Measurements from ENCODE around the gene MYOM1.

Gene MYOM1

GRCh38 chr18:3156325-3156640, 63.5 kb downstream of the MYOM1 start:
- ChIA-PET POLR2A (no interaction called here), CTCF (interaction anchor here (1.1 kb wide), 1 partner anchor 223 kb away, joined by 3 read pairs; no protein-coding TSS in a partner anchor)
- DNase-seq (ENCODE audit: extremely low spot score) = no peak
- TF ChIP-seq HDGF (IDR thresholded peaks at IDR 0.05; ENCODE audit: borderline replicate concordance) (no peak), ZNF384 (IDR thresholded peaks at IDR 0.05) (no peak), FOXA1 (IDR thresholded peaks at IDR 0.05) (no peak), FOXM1 (IDR thresholded peaks at IDR 0.05; ENCODE audit: borderline replicate concordance) (no peak), TARDBP (IDR thresholded peaks at IDR 0.05) (no peak), BHLHE40 (IDR thresholded peaks at IDR 0.05; ENCODE audit: borderline replicate concordance) (no peak), L3MBTL2 (conservative IDR thresholded peaks at IDR 0.05) (no peak), FOXK2 (IDR thresholded peaks at IDR 0.05) (no peak), ARNT (IDR thresholded peaks at IDR 0.05) (no peak), CTBP1 (IDR thresholded peaks at IDR 0.05; ENCODE audit: borderline replicate concordance) (no peak)
- TF ChIP-seq, protein P1, sequence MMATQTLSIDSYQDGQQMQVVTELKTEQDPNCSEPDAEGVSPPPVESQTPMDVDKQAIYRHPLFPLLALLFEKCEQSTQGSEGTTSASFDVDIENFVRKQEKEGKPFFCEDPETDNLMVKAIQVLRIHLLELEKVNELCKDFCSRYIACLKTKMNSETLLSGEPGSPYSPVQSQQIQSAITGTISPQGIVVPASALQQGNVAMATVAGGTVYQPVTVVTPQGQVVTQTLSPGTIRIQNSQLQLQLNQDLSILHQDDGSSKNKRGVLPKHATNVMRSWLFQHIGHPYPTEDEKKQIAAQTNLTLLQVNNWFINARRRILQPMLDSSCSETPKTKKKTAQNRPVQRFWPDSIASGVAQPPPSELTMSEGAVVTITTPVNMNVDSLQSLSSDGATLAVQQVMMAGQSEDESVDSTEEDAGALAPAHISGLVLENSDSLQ (IDR thresholded peaks at IDR 0.05) = no peak

- DNase-seq (ENCODE audit: extremely low spot score) = no peak
- ChIA-PET CTCF (no interaction called here), POLR2A (no interaction called here)
- TF ChIP-seq NFRKB (IDR thresholded peaks at IDR 0.05) (no peak), HDGF (IDR thresholded peaks at IDR 0.05; ENCODE audit: borderline replicate concordance) (no peak), TARDBP (IDR thresholded peaks at IDR 0.05) (no peak), LEF1 (IDR thresholded peaks at IDR 0.05; ENCODE audit: borderline replicate concordance) (no peak), CTBP1 (IDR thresholded peaks at IDR 0.05; ENCODE audit: borderline replicate concordance) (no peak), FOXM1 (IDR thresholded peaks at IDR 0.05; ENCODE audit: borderline replicate concordance) (no peak), SP1 (IDR thresholded peaks at IDR 0.05) (no peak), SUZ12 (IDR thresholded peaks at IDR 0.05) (no peak), ELF4 (IDR thresholded peaks at IDR 0.05) (no peak), FOXK2 (IDR thresholded peaks at IDR 0.05) (no peak), L3MBTL2 (conservative IDR thresholded peaks at IDR 0.05) (no peak), ARNT (IDR thresholded peaks at IDR 0.05) (no peak), BHLHE40 (IDR thresholded peaks at IDR 0.05; ENCODE audit: borderline replicate concordance) (no peak), ZNF384 (IDR thresholded peaks at IDR 0.05) (no peak), FOXA1 (IDR thresholded peaks at IDR 0.05) (no peak)
- TF ChIP-seq, protein P1 (IDR thresholded peaks at IDR 0.05) = no peak
Measured at GRCh38 chr18:3154214-3154613, 65.6 kb downstream of the MYOM1 start.

DNA sequence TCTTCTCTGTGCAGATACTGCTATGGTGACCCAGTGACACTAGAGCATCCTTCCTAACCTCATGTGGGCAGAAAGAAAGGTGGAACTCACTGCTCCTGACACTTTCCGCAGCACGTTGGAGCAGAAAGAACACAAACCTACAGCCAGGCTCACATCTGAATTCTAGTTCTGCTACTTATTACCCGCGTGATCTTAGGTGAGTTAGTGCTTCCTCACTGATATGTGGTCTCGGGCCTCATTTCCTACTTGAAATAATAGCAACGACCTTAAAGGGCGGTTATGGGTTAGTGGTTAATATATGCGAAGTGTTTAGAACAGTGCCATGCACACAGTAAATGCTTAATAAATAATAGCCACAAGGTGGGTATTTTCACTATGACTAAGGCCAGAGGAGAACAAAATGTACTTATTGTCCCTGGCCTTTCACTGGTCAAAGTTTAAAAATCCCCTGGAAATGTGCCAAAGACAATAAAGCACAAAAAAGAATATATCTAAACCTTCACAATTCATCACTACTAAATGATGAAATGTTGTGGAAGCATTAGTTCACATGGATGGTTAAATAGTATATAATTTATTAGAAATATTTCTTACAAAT, 66.6 kb downstream of the MYOM1 start:
- POLR2A ChIA-PET = no interaction called here
- DNase-seq (ENCODE audit: extremely low spot score) = no peak
- CTCF ChIA-PET = no interaction called here
- TF ChIP-seq HDGF (IDR thresholded peaks at IDR 0.05; ENCODE audit: borderline replicate concordance) = no peak

DNA sequence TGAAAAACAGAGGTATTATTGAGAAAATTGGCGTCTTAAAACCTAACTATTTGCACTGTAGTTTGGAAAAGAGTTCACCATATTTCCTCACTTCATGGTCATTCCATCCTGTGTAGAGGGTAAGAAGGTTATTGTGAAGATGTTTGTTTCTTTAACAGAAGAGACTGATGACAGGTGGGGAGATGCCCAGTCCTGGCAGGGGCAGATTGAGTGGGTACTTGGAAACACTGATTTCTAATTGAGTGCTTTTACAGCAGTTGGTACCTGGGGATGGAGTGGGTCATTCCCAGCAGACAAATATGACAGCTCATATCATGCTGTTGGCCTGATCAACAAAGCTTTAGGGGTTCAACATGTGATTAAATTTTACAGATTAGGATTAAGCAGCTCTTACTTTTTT, 67.5 kb downstream of the MYOM1 start:
- ChIA-PET CTCF (no interaction called here), POLR2A (no interaction called here)

GRCh38 chr18:3151399-3152264, 68.1 kb downstream of the MYOM1 start:
- DNase-seq (ENCODE audit: extremely low spot score) = peak; percentile 28
- ChIA-PET CTCF (interaction anchor here (1.0 kb wide), 2 partner anchors 12 to 89 kb away, joined by 4 read pairs; no protein-coding TSS in a partner anchor), POLR2A (no interaction called here)

More for the DNA sequence above, 67.5 kb downstream of the MYOM1 start:
- TF ChIP-seq, protein P1 (IDR thresholded peaks at IDR 0.05) = no peak
- TF ChIP-seq ELF4 (IDR thresholded peaks at IDR 0.05) = no peak
- no peak for TF ChIP-seq ARNT (IDR thresholded peaks at IDR 0.05)
- no peak for TF ChIP-seq SUZ12 (IDR thresholded peaks at IDR 0.05)
- no peak for TF ChIP-seq FOXK2 (IDR thresholded peaks at IDR 0.05)
- no peak for TF ChIP-seq BHLHE40 (IDR thresholded peaks at IDR 0.05; ENCODE audit: borderline replicate concordance)
- TF ChIP-seq NFRKB (IDR thresholded peaks at IDR 0.05) = no peak
- TF ChIP-seq FOXA1 (IDR thresholded peaks at IDR 0.05) = no peak
- TF ChIP-seq HDGF (IDR thresholded peaks at IDR 0.05; ENCODE audit: borderline replicate concordance) = no peak
- no peak for TF ChIP-seq ZNF384 (IDR thresholded peaks at IDR 0.05)
- no peak for TF ChIP-seq SP1 (IDR thresholded peaks at IDR 0.05)
- no peak for TF ChIP-seq CTBP1 (IDR thresholded peaks at IDR 0.05; ENCODE audit: borderline replicate concordance)
- TF ChIP-seq L3MBTL2 (conservative IDR thresholded peaks at IDR 0.05) = no peak
- TF ChIP-seq FOXM1 (IDR thresholded peaks at IDR 0.05; ENCODE audit: borderline replicate concordance) = no peak
- no peak for TF ChIP-seq TARDBP (IDR thresholded peaks at IDR 0.05)
- no peak for TF ChIP-seq LEF1 (IDR thresholded peaks at IDR 0.05; ENCODE audit: borderline replicate concordance)
- DNase-seq (ENCODE audit: extremely low spot score) = no peak

DNA sequence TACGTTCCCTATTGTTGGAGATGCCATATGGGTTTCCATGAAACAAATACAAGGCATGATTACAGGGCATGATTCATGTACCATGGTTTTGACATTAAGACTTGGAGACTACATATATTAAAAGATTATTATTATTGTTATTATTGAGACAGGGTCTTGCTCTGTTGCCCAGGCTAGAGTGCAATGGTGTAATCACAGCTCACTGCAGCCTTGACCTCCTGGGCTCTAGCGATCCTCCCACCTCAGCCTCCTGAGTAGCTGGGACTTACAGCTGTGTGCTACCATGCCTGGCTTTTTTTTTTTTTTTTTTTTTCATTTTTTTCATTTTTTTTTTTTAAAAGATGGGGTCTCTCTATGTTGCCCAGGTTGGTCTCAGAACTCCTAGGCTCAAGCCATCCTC, 69.1 kb downstream of the MYOM1 start:
- TF ChIP-seq BHLHE40 (IDR thresholded peaks at IDR 0.05; ENCODE audit: borderline replicate concordance) (no peak), NFRKB (IDR thresholded peaks at IDR 0.05) (no peak), CTBP1 (IDR thresholded peaks at IDR 0.05; ENCODE audit: borderline replicate concordance) (no peak), SUZ12 (IDR thresholded peaks at IDR 0.05) (no peak), TARDBP (IDR thresholded peaks at IDR 0.05) (no peak), ELF4 (IDR thresholded peaks at IDR 0.05) (no peak), L3MBTL2 (conservative IDR thresholded peaks at IDR 0.05) (no peak)
- ChIA-PET CTCF (interaction anchor here (0.6 kb wide), 1 partner anchor 8 kb away, joined by 3 read pairs; no protein-coding TSS in a partner anchor), POLR2A (no interaction called here)
- DNase-seq (ENCODE audit: extremely low spot score) = no peak

More at GRCh38 chr18:3151399-3152264, 68.1 kb downstream of the MYOM1 start:
- TF ChIP-seq BHLHE40 (IDR thresholded peaks at IDR 0.05; ENCODE audit: borderline replicate concordance) = no peak
- TF ChIP-seq LEF1 (IDR thresholded peaks at IDR 0.05; ENCODE audit: borderline replicate concordance) = no peak
